ENCODE data around the gene PDZD2.

PDZD2 gene

GRCh38 chr5:32129074-32129598, 490.2 kb downstream of the PDZD2 start:
- Histone ChIP-seq H3K27me3 (ENCODE audit: insufficient read depth, poor library complexity, severe bottlenecking) (no peaks in the 10 kb centered on the region), H3K27ac (ENCODE audit: poor library complexity, severe bottlenecking) (no peak overlapping the region), H3K4me1 (ENCODE audit: insufficient read depth, poor library complexity, severe bottlenecking) (no peaks in the 10 kb centered on the region), H3K9me3 (ENCODE audit: severe bottlenecking) (no peaks in the 10 kb centered on the region), H3K36me3 (ENCODE audit: low read depth) (peaks cover 81% of the 10 kb centered on the region), H3K4me3 (ENCODE audit: severe bottlenecking) (no peak overlapping the region)
- DNase-seq (ENCODE audit: low spot score) = no peak
- no peak for TF ChIP-seq CTCF (IDR thresholded peaks at IDR 0.05; ENCODE audit: poor library complexity, severe bottlenecking)
- no peak for ATAC-seq (ENCODE audit: low read depth)

- no peak for TF ChIP-seq CTCF (IDR thresholded peaks at IDR 0.05; ENCODE audit: poor library complexity, severe bottlenecking)
- peaks cover 81% of the 10 kb centered on the region for H3K36me3 ChIP-seq (ENCODE audit: low read depth)
These were observed 491.9 kb downstream of the PDZD2 start for GRCh38 chr5:32130865-32131264.

GRCh38 chr5:32131604-32132003, 492.7 kb downstream of the PDZD2 start:
- H3K4me3 ChIP-seq (ENCODE audit: severe bottlenecking) = no peak overlapping the region
- H3K36me3 ChIP-seq (ENCODE audit: low read depth) = peaks cover 81% of the 10 kb centered on the region
- no peaks in the 10 kb centered on the region for H3K9me3 ChIP-seq (ENCODE audit: severe bottlenecking)
- no peak overlapping the region for H3K27ac ChIP-seq (ENCODE audit: poor library complexity, severe bottlenecking)
- no peak for ATAC-seq (ENCODE audit: low read depth)
- TF ChIP-seq CTCF (IDR thresholded peaks at IDR 0.05; ENCODE audit: poor library complexity, severe bottlenecking) = no peak
- DNase-seq (ENCODE audit: low spot score) = no peak
- no peaks in the 10 kb centered on the region for H3K27me3 ChIP-seq (ENCODE audit: insufficient read depth, poor library complexity, severe bottlenecking)
- H3K4me1 ChIP-seq (ENCODE audit: insufficient read depth, poor library complexity, severe bottlenecking) = no peaks in the 10 kb centered on the region

More at GRCh38 chr5:32130865-32131264, 491.9 kb downstream of the PDZD2 start:
- no peak for ATAC-seq (ENCODE audit: low read depth)
- Histone ChIP-seq H3K4me3 (ENCODE audit: severe bottlenecking) (no peak overlapping the region), H3K4me1 (ENCODE audit: insufficient read depth, poor library complexity, severe bottlenecking) (no peaks in the 10 kb centered on the region), H3K27me3 (ENCODE audit: insufficient read depth, poor library complexity, severe bottlenecking) (no peaks in the 10 kb centered on the region), H3K27ac (ENCODE audit: poor library complexity, severe bottlenecking) (no peak overlapping the region), H3K9me3 (ENCODE audit: severe bottlenecking) (no peaks in the 10 kb centered on the region)
- no peak for DNase-seq (ENCODE audit: low spot score)

- peaks cover 80% of the 10 kb centered on the region for H3K36me3 ChIP-seq (ENCODE audit: low read depth)
- H3K4me1 ChIP-seq (ENCODE audit: insufficient read depth, poor library complexity, severe bottlenecking) = no peaks in the 10 kb centered on the region
- ATAC-seq (ENCODE audit: low read depth) = no peak
- no peaks in the 10 kb centered on the region for H3K9me3 ChIP-seq (ENCODE audit: severe bottlenecking)
- no peak for DNase-seq (ENCODE audit: low spot score)
- no peak overlapping the region for H3K4me3 ChIP-seq (ENCODE audit: severe bottlenecking)
- TF ChIP-seq CTCF (IDR thresholded peaks at IDR 0.05; ENCODE audit: poor library complexity, severe bottlenecking) = no peak
- no peak overlapping the region for H3K27ac ChIP-seq (ENCODE audit: poor library complexity, severe bottlenecking)
- H3K27me3 ChIP-seq (ENCODE audit: insufficient read depth, poor library complexity, severe bottlenecking) = no peaks in the 10 kb centered on the region
These were observed 493.8 kb downstream of the PDZD2 start for GRCh38 chr5:32132757-32133156.

GRCh38 chr5:32135086-32135485, 496.2 kb downstream of the PDZD2 start:
- ATAC-seq (ENCODE audit: low read depth) = no peak
- no peak for DNase-seq (ENCODE audit: low spot score)
- Histone ChIP-seq H3K4me3 (ENCODE audit: severe bottlenecking) (no peak overlapping the region), H3K4me1 (ENCODE audit: insufficient read depth, poor library complexity, severe bottlenecking) (no peaks in the 10 kb centered on the region), H3K9me3 (ENCODE audit: severe bottlenecking) (no peaks in the 10 kb centered on the region), H3K27ac (ENCODE audit: poor library complexity, severe bottlenecking) (no peak overlapping the region), H3K27me3 (ENCODE audit: insufficient read depth, poor library complexity, severe bottlenecking) (no peaks in the 10 kb centered on the region), H3K36me3 (ENCODE audit: low read depth) (peaks cover 90% of the 10 kb centered on the region)
- TF ChIP-seq CTCF (IDR thresholded peaks at IDR 0.05; ENCODE audit: poor library complexity, severe bottlenecking) = no peak

Measured in RWPE2 (cell line).